H9 (cell line): ENCODE results near the gene MEMO1. TPM values are rescaled to one million over a fixed set of nuclear protein-coding genes. Genes with fewer than 3 reads are reported as not detected.
"Not testable (repeated sequence)": the region's sequence is repeated elsewhere in the genome, so short reads cannot be mapped to it uniquely, and the experiment has no call there.

Experiments used
- DNase-seq: peaks from one replicate; pipeline ENCODE4 v3.0.0-alpha.2; 2017
- H2AFZ ChIP-seq: one replicate; pipeline ENCODE4 v1.6.1; 2013; ENCODE audit warnings: mild to moderate bottlenecking, low read length, control low read depth, moderate library complexity
- H2AK5ac ChIP-seq: 2 replicates; pipeline ENCODE4 v1.6.1; 2013; ENCODE audit warnings: low read length, control low read depth, mixed read lengths; ENCODE audit not compliant: insufficient read length
- H2BK120ac ChIP-seq: one replicate; pipeline ENCODE4 v1.6.1; 2013; ENCODE audit warnings: low read depth, mild to moderate bottlenecking, low read length, control low read depth, inconsistent platforms; ENCODE audit not compliant: poor library complexity, severe bottlenecking
- H2BK12ac ChIP-seq: 2 replicates; pipeline ENCODE4 v1.6.1; 2013; ENCODE audit warnings: low read length, control low read depth, mixed read lengths, low read depth; ENCODE audit not compliant: insufficient read length
- H2BK15ac ChIP-seq: 2 replicates; pipeline ENCODE4 v1.6.1; 2013; ENCODE audit warnings: low read depth, low read length, control low read depth
- H2BK20ac ChIP-seq: one replicate; pipeline ENCODE4 v1.6.1; 2013; ENCODE audit warnings: low read depth, mild to moderate bottlenecking, low read length, control low read depth, inconsistent platforms; ENCODE audit not compliant: poor library complexity, severe bottlenecking
- H2BK5ac ChIP-seq: 2 replicates; pipeline ENCODE4 v1.6.1; 2013; ENCODE audit warnings: low read length, control low read depth, mixed read lengths; ENCODE audit not compliant: insufficient read length
- H3K14ac ChIP-seq: 2 replicates; pipeline ENCODE4 v1.6.1; 2013; ENCODE audit warnings: low read length, control low read depth; ENCODE audit not compliant: insufficient read depth
- H3K18ac ChIP-seq: 2 replicates; pipeline ENCODE4 v1.6.1; 2013; ENCODE audit warnings: low read depth, mild to moderate bottlenecking, mixed read lengths, low read length, control low read depth; ENCODE audit not compliant: insufficient read length
- H3K23ac ChIP-seq: 2 replicates; pipeline ENCODE4 v1.6.1; 2013; ENCODE audit warnings: low read length, control low read depth, mixed read lengths, low read depth; ENCODE audit not compliant: insufficient read length
- H3K23me2 ChIP-seq: 2 replicates; pipeline ENCODE4 v1.6.1; 2013; ENCODE audit warnings: low read depth, mild to moderate bottlenecking, mixed read lengths, low read length, control low read depth; ENCODE audit not compliant: insufficient read length, poor library complexity, severe bottlenecking
- H3K27ac ChIP-seq: 2 replicates; pipeline ENCODE4 v1.5.1; 2013; ENCODE audit warnings: low read length, control low read depth, mixed read lengths, low read depth; ENCODE audit not compliant: insufficient read length
- H3K27me3 ChIP-seq: 2 replicates; pipeline ENCODE4 v1.6.1; 2013; ENCODE audit warnings: low read length, control low read depth, inconsistent platforms; ENCODE audit not compliant: insufficient read depth
- H3K4ac ChIP-seq: 2 replicates; pipeline ENCODE4 v1.6.1; 2013; ENCODE audit warnings: low read depth, mild to moderate bottlenecking, control low read depth, inconsistent platforms, low read length, moderate library complexity
- H3K4me1 ChIP-seq: 2 replicates; pipeline ENCODE4 v1.6.1; 2013; ENCODE audit warnings: low read length, control low read depth, inconsistent platforms; ENCODE audit not compliant: insufficient read depth
- H3K4me2 ChIP-seq: 2 replicates; pipeline ENCODE4 v1.6.1; 2013; ENCODE audit warnings: low read length, control low read depth, mixed read lengths; ENCODE audit not compliant: insufficient read length, insufficient read depth
- H3K56ac ChIP-seq: 2 replicates; pipeline ENCODE4 v1.6.1; 2013; ENCODE audit warnings: low read depth, mild to moderate bottlenecking, mixed read lengths, low read length, control low read depth; ENCODE audit not compliant: insufficient read length
- H3K79me1 ChIP-seq: 2 replicates; pipeline ENCODE4 v1.6.1; 2013; ENCODE audit warnings: low read depth, mild to moderate bottlenecking, moderate library complexity, low read length, control low read depth, inconsistent platforms; ENCODE audit not compliant: insufficient read depth, poor library complexity, severe bottlenecking
- H3K79me2 ChIP-seq: 2 replicates; pipeline ENCODE4 v1.6.1; 2013; ENCODE audit warnings: low read length, control low read depth, inconsistent platforms; ENCODE audit not compliant: insufficient read depth
- H3K9ac ChIP-seq: 2 replicates; pipeline ENCODE4 v1.6.1; 2013; ENCODE audit warnings: low read length, control low read depth, mixed read lengths; ENCODE audit not compliant: insufficient read length; ENCODE audit errors: extremely low read depth
- H3K9me3 ChIP-seq: one replicate; pipeline ENCODE4 v1.6.1; 2013; ENCODE audit warnings: low read depth, low read length, inconsistent platforms; ENCODE audit not compliant: control insufficient read depth
- H3T11ph ChIP-seq: one replicate; pipeline ENCODE4 v1.6.1; 2013; ENCODE audit warnings: mild to moderate bottlenecking, low read length, control low read depth, inconsistent platforms
- H4K20me1 ChIP-seq: one replicate; pipeline ENCODE4 v1.6.1; 2013; ENCODE audit not compliant: control insufficient read depth, insufficient read length, insufficient read depth
- H4K5ac ChIP-seq: 2 replicates; pipeline ENCODE4 v1.6.1; 2013; ENCODE audit warnings: low read depth, mild to moderate bottlenecking, mixed read lengths, low read length, control low read depth; ENCODE audit not compliant: insufficient read length
- H4K8ac ChIP-seq: replicated peaks from 2 replicates; pipeline ENCODE4 v1.6.1; 2013; ENCODE audit warnings: low read length, control low read depth, mixed read lengths, low read depth; ENCODE audit not compliant: insufficient read length
- H4K91ac ChIP-seq: 2 replicates; pipeline ENCODE4 v1.6.1; 2013; ENCODE audit warnings: low read depth, mild to moderate bottlenecking, moderate library complexity, mixed read lengths, low read length, control low read depth; ENCODE audit not compliant: insufficient read length
- H3K27ac Mint-ChIP-seq, 3 experiments: 2 replicates in 2 of 3; 3 replicates in 1 of 3; pipeline ENCODE4 v1.8.0; 2020 to 2021; ENCODE audit warnings: mixed read lengths in 3 of 3, mild to moderate bottlenecking in 1 of 3, moderate library complexity in 1 of 3
- H3K27me3 Mint-ChIP-seq: 2 replicates; pipeline ENCODE4 v1.8.0; 2021; ENCODE audit warnings: low read depth, mild to moderate bottlenecking, moderate library complexity, mixed read lengths
- H3K36me3 Mint-ChIP-seq, 3 experiments: 2 replicates in 2 of 3; 3 replicates in 1 of 3; pipeline ENCODE4 v1.8.0; 2020 to 2021; ENCODE audit warnings: low read depth in 3 of 3, mixed read lengths in 3 of 3; ENCODE audit not compliant: insufficient read depth in 1 of 3
- H3K4me1 Mint-ChIP-seq, 2 experiments: 2 replicates each; pipeline ENCODE4 v1.8.0; 2020; ENCODE audit warnings: mixed read lengths in 2 of 2
- H3K4me3 Mint-ChIP-seq, 2 experiments: 2 replicates in 1 of 2; 3 replicates in 1 of 2; pipeline ENCODE4 v1.8.0; 2020 to 2021; ENCODE audit warnings: mild to moderate bottlenecking in 2 of 2, mixed read lengths in 2 of 2, moderate library complexity in 1 of 2
- H3K9me3 Mint-ChIP-seq, 2 experiments: 2 replicates in 1 of 2; 3 replicates in 1 of 2; pipeline ENCODE4 v1.8.0; 2020; ENCODE audit warnings: mild to moderate bottlenecking in 2 of 2, mixed read lengths in 2 of 2, moderate library complexity in 1 of 2
- WGBS: extraction: QIAGEN DNeasy Blood & Tissue Kit; methylation state at CpG from one replicate; pipeline ENCODE4 v1.1.7; 2013; ENCODE audit warnings: missing lambda C conversion rate, low lambda C conversion rate, mixed read lengths; ENCODE audit not compliant: insufficient read length; ENCODE audit errors: extremely low coverage; 5-methylcytosine and 5-hydroxymethylcytosine counted together
- total RNA-seq: library from RNA; stranded (reverse); gene quantifications from 2 replicates; pipeline ENCODE4 v1.2.1, GENCODE V29; 2021
- TF ChIP-seq, protein P1 (sequence below): fragments of 200-600 bp; sonication (generic); conservative IDR thresholded peaks from 3 replicates; pipeline ENCODE4 v1.8.0; 2021; ENCODE audit warnings: antibody characterized with exemption, mild to moderate bottlenecking

MEMO1 gene
- total RNA-seq, 1 experiment from 2014 or later, result 49.4 TPM

DNA sequence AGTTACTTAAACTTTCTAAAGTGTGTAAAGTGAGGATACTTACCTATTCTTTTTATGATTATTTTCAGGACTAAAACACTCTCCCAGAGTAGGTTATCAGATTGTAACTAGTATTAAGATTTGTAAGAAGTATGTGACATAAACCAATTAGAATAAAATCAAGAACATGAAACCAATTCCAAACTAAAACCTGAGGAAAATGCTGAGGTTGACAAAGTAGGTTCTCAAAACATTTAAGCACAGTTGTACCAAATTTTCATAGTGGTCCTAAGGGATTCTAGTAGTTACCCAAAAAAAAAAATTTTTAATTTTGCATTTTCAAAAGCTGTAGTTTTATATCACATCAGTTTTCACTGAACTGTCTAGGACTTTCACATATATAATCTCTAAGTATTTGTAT, 157.3 kb downstream of the MEMO1 start:
- Histone ChIP-seq H3K18ac (no peak overlapping the region), H2BK15ac (no peak overlapping the region), H2AK5ac (no peak overlapping the region), H3T11ph (no peak overlapping the region), H3K9me3 (no peaks in the 10 kb centered on the region), H3K14ac (no peak overlapping the region), H4K8ac (no peak overlapping the region), H3K4me1 (no peaks in the 10 kb centered on the region), H3K79me2 (no peaks in the 10 kb centered on the region), H3K9ac (no peak overlapping the region), H3K4ac (no peak overlapping the region), H3K23ac (no peak overlapping the region), H4K5ac (no peak overlapping the region), H3K27me3 (no peaks in the 10 kb centered on the region), H2BK12ac (no peak overlapping the region), H4K20me1 (no peaks in the 10 kb centered on the region), H4K91ac (no peak overlapping the region), H3K4me2 (no peak overlapping the region), H2AFZ (no peak overlapping the region), H2BK120ac (no peak overlapping the region), H3K56ac (no peak overlapping the region), H2BK20ac (no peak overlapping the region), H3K79me1 (no peaks in the 10 kb centered on the region), H3K27ac (no peak overlapping the region), H3K23me2 (no peaks in the 10 kb centered on the region), H2BK5ac (no peak overlapping the region)
- Mint-ChIP-seq H3K36me3 (no peaks in the 10 kb centered on the region), H3K9me3 (no peaks in the 10 kb centered on the region), H3K4me1 (peaks cover 4 to 5% of the 10 kb centered on the region in 2 experiments; a peak in 3 of 4 replicates), H3K27me3 (no peaks in the 10 kb centered on the region), H3K27ac (no peak overlapping the region), H3K4me3 (no peak overlapping the region)
- no peak for DNase-seq
- TF ChIP-seq, protein P1, sequence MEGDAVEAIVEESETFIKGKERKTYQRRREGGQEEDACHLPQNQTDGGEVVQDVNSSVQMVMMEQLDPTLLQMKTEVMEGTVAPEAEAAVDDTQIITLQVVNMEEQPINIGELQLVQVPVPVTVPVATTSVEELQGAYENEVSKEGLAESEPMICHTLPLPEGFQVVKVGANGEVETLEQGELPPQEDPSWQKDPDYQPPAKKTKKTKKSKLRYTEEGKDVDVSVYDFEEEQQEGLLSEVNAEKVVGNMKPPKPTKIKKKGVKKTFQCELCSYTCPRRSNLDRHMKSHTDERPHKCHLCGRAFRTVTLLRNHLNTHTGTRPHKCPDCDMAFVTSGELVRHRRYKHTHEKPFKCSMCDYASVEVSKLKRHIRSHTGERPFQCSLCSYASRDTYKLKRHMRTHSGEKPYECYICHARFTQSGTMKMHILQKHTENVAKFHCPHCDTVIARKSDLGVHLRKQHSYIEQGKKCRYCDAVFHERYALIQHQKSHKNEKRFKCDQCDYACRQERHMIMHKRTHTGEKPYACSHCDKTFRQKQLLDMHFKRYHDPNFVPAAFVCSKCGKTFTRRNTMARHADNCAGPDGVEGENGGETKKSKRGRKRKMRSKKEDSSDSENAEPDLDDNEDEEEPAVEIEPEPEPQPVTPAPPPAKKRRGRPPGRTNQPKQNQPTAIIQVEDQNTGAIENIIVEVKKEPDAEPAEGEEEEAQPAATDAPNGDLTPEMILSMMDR, result no peak

DNA sequence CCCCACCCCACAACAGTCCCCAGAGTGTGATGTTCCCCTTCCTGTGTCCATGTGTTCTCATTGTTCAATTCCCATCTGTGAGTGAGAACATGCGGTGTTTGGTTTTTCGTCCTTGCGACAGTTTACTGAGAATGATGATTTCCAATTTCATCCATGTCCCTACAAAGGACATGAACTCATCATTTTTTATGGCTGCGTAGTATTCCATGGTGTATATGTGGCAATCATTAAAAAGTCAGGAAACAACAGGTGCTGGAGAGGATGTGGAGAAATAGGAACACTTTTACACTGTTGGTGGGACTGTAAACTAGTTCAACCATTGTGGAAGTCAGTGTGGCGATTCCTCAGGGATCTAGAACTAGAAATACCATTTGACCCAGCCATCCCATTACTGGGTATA, 168.7 kb downstream of the MEMO1 start:
- H2BK12ac ChIP-seq, H4K8ac ChIP-seq, H3K79me2 ChIP-seq, H4K20me1 ChIP-seq, H3K9me3 Mint-ChIP-seq, H3K36me3 Mint-ChIP-seq, H3T11ph ChIP-seq, H3K23me2 ChIP-seq, H2BK15ac ChIP-seq, H3K9ac ChIP-seq, H3K9me3 ChIP-seq, H3K4ac ChIP-seq, H2BK5ac ChIP-seq, H2AK5ac ChIP-seq, H2AFZ ChIP-seq, H2BK20ac ChIP-seq, DNase-seq, H3K79me1 ChIP-seq, H3K27me3 Mint-ChIP-seq, H3K23ac ChIP-seq, H2BK120ac ChIP-seq, H3K27ac Mint-ChIP-seq, H3K4me1 ChIP-seq, H3K18ac ChIP-seq, H3K56ac ChIP-seq, H4K91ac ChIP-seq, H3K4me1 Mint-ChIP-seq, H3K14ac ChIP-seq, H3K4me3 Mint-ChIP-seq, H3K27ac ChIP-seq, H3K27me3 ChIP-seq, H4K5ac ChIP-seq, H3K4me2 ChIP-seq: not testable (repeated sequence)
- WGBS, result no CpG with 5 or more reads among the region's 5 CpGs
